GM19324 (cell line): ENCODE data around the gene MIF4GD.
"Not testable (repeated sequence)": the region's sequence is repeated elsewhere in the genome, so short reads cannot be mapped to it uniquely, and the experiment has no call there.

ENCODE experiments used
- ATAC-seq: cut with Tn5 transposase; IDR thresholded peaks from one replicate; pipeline ENCODE4 v1.9.1; 2021; ENCODE audit warnings: mild to moderate bottlenecking, moderate library complexity; ENCODE audit not compliant: unreplicated experiment, low FRiP score

The MIF4GD gene

DNA sequence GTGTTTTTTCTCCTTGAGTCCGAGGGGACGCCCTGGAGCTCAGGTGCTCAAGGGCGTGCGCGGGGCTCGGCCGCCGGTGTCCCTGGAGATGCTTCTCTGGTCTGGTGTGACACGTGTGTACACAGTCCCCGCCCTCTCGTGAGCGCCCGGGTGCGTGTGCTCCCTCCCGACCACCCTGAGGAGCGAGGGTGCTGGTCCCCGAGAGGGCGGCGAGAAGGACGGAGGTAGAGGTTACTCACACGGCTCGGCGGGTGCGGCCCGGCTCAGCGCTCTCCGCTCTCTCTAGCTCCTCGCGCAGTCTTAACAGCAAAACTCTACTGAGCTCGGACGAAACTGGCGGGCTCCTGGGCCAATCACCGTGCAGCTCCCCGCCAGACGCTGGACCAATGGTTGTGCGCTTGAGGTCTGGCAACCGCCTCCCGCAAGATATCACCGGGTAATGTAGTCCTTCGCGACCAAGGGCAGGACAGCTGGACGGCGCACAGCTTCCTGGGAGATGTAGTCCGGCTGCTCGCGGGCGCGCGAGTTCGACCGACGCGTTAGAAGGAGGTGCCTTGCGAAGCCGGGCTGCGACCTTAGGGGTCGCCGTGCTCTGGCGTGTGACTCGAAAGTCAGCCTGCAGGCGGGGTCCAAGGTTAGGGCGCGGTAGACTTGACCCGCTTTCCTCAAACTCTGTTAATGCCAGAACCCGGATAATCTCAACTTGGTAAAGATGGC is 18.2 kb upstream of the MIF4GD start, which contains the start of gene SLC25A19:
Gene SLC25A19 (minus strand): TSS at position 319 of the 717 bp plus-strand sequence. CDS start 2,669 bp downstream, outside the sequence.
- peak; percentile 90 for ATAC-seq

DNA sequence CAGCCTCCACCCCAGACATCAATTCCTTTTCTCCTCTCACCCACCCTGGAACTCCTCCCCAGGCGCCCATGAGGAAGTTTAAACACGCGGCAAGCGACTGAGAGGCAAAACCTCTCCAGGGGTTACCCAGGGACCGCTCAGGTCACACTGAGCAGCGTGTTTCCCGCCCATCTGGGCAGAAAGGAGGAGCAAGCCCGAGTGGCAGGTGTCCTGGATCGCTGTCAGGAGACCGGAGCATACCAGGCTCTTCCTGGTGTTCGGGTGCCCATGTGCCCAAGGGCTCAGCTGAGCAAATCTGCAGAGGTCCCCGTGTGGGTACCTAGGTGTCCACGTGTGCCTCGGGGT is 17.7 kb upstream of the MIF4GD start:
- ATAC-seq = peak; percentile 20

GRCh38 chr17:75288359-75288758 is 17.3 kb upstream of the MIF4GD start:
- no peak for ATAC-seq

DNA sequence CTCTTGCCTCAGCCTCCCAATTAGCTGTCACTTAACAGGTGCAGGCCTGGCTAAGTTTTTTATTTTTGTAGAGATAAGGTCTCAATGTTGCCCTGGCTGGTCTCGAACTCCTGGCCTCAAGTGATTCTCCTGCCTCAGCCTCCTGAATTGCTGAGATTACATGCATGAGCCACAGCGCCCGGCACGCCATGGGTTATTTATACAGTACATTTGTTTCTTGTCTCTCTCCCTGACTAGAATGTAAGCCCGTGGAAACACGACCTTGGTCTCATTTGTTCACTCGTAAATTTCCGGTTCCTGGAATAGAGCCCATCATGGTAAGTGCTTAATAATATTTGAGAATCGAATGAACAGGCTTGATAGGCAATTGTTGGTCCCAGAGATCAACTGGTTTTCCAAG is 16.2 kb upstream of the MIF4GD start:
- ATAC-seq = no peak

DNA sequence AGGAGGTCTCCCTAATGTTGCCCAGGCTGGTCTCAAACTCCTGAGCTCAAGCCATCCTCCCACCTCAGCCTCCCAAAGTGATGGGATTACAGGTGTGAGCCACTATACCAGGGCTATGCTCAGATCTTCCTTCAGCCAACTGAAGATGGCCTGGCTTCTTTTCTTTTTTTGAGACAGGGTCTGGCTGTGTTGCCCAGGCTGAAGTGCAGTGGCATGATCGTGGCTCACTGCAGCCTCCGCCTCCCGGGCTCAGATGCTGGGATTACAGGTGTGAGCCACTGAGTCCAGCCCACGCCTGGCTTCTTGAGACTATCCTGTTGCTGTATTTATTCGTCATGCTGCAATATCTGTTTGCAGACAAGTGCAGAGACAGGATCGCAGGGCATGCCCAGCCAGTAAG is 14.1 kb upstream of the MIF4GD start:
- ATAC-seq = no peak

DNA sequence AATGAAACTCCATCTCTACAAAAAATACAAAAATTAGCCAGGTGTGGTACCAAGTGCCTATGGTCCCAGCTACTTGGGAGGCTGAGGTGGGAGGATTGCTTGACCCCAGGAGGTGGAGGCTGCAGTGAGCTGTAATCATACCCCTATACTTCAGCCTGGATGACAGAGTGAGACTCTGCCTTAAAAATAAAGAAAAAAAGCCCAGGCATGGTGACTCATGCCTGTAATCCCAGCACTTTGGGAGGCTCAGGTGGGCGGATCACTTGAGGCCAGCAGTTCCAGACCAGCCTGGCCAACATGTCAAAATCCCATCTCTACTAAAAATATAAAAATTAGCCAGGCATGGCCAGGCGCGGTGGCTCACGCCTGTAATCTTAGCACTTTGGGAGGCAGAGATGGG is 9.2 kb upstream of the MIF4GD start:
- ATAC-seq = not testable (repeated sequence)

DNA sequence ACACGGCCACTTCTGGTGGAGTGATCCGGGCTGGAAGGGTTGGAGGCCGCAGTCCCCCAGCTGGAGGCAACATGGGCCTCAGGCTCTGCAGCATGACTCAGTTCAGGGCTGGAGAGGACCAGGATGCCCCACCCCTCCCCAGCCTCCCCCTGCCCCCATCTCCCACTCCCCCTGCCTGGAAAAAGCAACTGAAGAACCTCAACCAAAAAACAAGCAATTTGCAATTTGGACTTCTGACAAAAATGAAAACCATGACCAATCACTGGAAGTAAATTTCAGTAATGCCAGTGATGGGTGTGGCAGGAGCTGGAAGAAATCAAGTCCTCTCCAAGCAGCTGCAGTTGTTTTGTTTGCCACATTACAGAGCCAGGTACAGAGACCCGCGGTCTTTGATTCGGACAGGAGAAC is 6.6 kb upstream of the MIF4GD start:
- ATAC-seq = no peak

DNA sequence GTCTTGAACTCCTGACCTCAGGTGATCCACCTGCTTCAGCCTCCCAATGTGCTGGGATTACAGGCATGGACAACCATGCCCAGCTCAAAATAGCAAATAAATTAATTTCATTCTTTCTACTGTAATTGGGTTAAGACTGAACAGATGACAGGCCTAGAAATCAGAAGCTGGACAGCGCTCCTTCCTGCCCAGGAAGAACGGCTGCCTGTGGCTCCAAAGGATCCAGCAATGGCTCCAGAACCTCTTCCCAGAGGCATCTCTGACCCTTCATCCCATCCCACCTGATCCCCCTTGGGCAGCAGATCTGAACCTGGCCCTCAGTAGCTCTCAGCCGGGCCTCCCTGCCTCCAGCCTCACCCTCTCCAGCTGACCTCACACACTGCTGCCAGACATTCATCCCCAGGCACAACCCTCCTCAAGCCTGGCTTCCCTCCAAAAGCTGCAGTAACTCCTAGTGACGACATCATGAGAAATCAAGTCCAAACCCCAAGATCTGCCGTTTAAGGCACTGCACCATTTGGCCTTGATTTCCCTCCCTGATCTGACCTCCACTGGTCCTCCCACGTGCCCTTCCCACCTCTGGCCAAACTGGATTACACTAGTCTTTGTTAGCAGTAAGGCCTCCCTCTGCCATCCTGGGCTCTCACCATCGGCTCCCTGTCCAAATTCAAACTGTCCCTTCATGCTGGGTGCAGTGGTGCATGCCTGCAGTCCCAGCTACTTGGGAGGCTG is 3.1 kb upstream of the MIF4GD start:
- no peak for ATAC-seq

- ATAC-seq = no peak
Observed at GRCh38 chr17:75272848-75273184, 1.8 kb upstream of the MIF4GD start.

DNA sequence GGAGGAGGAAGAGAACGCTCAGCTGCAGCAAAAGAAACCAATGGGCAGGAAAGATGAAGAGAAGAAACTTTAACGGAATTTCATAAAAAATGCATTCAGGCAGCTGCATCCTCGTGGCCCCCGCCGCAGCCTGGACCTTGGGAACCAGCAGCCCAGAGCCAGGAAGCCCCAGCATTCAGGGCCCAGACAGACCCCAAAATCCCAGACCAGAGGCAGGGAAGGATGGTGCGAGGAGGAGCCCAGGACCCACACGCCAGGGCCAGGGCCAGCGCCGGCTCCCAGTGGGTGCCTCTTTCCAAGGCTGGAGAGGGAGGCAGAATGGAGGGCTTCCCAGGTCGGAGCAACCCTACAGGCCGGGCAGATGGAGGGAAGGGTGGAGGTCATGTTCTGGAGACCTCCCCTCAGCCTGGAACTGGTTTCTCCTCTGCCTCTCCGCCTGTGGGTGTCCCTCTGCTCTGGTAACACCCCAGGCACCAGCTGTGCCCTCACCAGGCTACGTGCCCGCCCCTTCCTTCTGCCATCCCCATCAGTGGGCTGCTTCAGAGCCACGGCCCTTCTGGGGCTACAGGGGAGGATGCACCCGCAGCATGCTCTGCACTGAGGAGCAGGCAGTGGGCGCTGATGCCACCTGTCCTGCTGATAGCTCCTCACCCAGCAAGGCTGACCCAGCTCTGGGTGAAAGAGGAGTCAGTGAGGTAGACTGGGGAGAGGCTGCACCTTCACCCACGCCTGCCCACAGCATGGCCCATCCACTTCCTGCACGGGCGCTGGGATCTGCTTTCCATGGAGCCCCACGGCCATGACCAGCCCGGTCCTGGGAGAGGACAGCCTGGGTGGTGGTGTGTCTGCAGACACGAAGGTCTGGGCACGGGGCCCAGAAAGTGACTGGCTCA is 1.2 kb upstream of the MIF4GD start:
- no peak for ATAC-seq

DNA sequence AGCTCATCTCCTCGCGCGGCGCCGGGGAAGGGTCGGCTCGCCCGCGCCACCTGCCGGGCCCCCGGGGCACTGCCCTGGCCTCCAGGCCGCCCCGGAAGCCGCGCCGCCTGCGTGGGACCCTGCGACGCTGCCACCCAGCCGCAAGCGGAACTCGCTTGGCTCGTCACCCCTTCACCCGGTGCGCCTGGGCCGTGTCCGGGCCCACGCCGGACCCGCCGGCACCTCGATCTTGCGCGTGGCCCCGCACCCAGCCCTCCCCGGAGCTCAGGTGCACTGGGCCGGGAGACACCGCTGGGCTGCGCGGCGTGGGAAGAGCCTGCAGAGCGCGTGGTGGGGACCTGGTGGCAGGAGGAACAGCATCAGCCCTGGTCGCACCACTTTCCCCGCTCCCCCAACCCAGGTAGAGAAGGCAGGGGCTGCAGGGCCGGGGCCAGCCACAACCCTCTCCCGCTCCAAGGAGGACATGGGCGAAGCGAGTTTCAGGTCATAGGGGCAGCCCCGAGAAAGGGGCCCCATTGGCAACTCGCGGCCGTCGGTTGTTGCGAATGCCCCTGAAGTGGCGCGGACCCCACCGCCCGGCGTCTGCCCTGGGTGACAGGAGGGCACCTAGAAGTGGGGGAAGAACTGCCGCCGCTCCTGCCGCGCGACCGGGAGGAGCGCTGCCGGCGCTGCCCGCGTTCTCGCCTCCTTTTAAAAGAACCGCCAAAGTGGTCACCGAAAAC is 363 bp upstream of the MIF4GD start:
- peak; percentile 73 for ATAC-seq

DNA sequence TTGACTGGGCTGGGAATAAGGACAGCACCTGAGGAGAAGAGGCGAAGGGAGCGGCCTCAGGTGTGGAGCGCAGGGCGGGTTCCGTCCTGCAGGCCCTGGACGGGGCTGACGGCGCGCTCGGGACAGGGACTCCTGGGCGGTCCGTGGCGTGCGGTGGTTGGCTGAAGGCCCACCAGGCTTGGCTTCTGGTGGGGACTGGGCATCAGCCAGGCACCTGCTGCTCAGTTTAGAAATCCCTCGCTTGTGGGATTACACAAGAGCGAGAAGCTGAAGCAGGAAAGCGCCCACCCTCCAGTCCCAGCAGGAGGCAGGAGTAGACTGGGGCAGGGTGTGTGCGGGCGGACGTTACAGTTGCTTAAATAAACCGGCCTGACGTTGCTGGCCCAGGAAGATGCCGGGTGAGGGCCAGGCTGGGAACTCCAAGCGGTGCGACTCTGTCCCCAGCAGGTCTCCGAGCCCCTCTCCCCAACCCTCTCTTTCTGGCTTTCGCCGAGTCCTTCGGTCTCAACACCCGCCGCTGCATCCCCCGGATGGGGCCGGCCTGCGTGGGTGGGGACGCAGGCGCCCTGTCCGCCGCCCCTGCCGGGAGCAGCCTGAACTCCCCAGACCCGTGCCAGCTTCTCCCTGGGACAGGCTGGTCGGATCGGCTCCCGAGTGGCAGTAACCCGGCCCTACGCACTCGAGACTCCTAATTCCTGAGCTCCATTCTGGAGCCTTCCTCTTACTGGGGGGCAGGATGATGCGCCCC is 639 bp downstream of the MIF4GD start:
- ATAC-seq = peak; percentile 39

DNA sequence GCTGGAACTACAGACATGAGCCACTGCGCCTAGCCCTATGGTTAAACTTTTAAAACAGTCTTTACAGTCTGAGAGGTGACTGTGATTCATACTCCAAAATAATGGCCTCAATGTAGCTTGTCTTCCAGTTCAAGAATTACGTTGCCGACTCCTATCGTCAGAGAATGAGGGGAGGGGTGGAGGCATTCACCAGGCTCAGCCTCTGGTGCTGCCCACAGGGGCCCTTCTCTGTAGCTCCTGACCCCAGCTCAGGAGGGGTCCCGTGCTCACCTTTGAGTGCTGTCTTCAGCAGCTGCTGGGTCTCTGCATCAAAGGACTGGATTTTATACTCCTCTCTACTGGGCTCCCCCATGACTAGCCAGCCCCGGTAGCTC is 1.2 kb downstream of the MIF4GD start:
- no peak for ATAC-seq

- no peak for ATAC-seq
Observed at GRCh38 chr17:75267411-75268232, 3.4 kb downstream of the MIF4GD start.

- ATAC-seq = no peak
Observed at GRCh38 chr17:75267153-75267410, 3.9 kb downstream of the MIF4GD start.

- ATAC-seq = no peak
Observed at GRCh38 chr17:75266316-75267152, 4.5 kb downstream of the MIF4GD start.

- no peak for ATAC-seq
Observed at GRCh38 chr17:75265614-75266315, 5.3 kb downstream of the MIF4GD start.

DNA sequence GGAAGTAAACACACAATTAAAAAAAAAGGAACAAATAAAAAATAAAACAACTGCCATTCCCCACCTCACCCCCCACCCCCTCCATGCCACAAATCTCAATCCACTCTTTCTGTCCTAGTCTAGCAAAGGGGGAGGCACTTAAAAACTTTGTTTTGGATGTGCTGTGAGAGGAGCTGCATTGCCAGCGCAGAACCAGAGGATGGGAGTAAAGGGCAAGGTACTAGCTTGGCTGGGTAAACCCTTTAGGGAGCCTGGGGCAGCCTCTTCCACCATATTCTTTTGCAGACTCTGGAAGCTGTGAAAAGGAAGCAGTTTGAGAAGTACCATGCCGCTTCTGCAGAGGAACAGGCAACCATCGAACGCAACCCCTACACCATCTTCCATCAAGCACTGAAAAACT is 8.0 kb downstream of the MIF4GD start:
- ATAC-seq = no peak
